HCT116 (cell line): ENCODE data around the gene RAD51C. TPM values are rescaled to one million over a fixed set of nuclear protein-coding genes. Genes with fewer than 3 reads are reported as not detected.

Experiments
- ATAC-seq: fragments of 200-7000 bp; cut with Tn5 transposase; 2 replicates; pipeline ENCODE4 v1.9.1; 2020; ENCODE audit warnings: mild to moderate bottlenecking, moderate library complexity
- BruUV-seq: library from RNA; stranded (reverse); fragments of 400-500 nt; replicated peaks from 2 replicates; lab custom pipeline; 2021; lab: Mats Ljungman, UMichigan
- CTCF ChIA-PET: fragments of 300-600 bp; sonication (Branson Sonifier 250); formaldehyde crosslinking; loops from one replicate; lab custom pipeline; 2021; ENCODE audit warnings: antibody characterized with exemption; lab: Charles Lee
- POLR2A ChIA-PET: fragments of 300-600, 350-600 bp; sonication (Branson Sonifier 250); formaldehyde crosslinking; loops from one replicate; lab custom pipeline; 2021; ENCODE audit warnings: antibody characterized with exemption; lab: Charles Lee
- RAD21 ChIA-PET, 2 experiments: fragments of 300-600 bp; sonication (Branson Sonifier 250); formaldehyde crosslinking; loops; one replicate each; lab custom pipeline; 2023; ENCODE audit warnings: low total read pairs in 2 of 2; ENCODE audit not compliant: uncharacterized antibody in 2 of 2, unreplicated experiment in 2 of 2, low non-redundant PET in 1 of 2; lab: Charles Lee
- DNase-seq: peaks from one replicate; pipeline ENCODE4 v3.0.0-alpha.2; 2010; ENCODE audit warnings: low read depth, low spot score
- H2AFZ ChIP-seq: fragments of 200-600 bp; shearing (Covaris generic), sonication (generic); 2 replicates; pipeline ENCODE4 v1.6.1; 2017; ENCODE audit warnings: low read depth, mixed run types, mixed read lengths, antibody characterized with exemption, low read length; ENCODE audit not compliant: poor library complexity, severe bottlenecking
- H3K27ac ChIP-seq: 2 replicates; pipeline ENCODE4 v1.5.1; 2012; ENCODE audit warnings: low read depth, low read length
- H3K27me3 ChIP-seq: fragments of 200-600 bp; sonication (generic); 2 replicates; pipeline ENCODE4 v1.6.1; 2016; ENCODE audit warnings: mixed run types, low read length, mixed read lengths; ENCODE audit not compliant: insufficient read depth
- H3K36me3 ChIP-seq, 2 experiments: fragments of 200-500 bp in 1 of 2; fragments of 200-600 bp in 1 of 2; sonication (Bioruptor generic) in 1 of 2; sonication (generic) in 1 of 2; 2 replicates each; pipeline versions ENCODE4 v1.5.1 to v1.6.1; 2014 to 2016; ENCODE audit warnings: low read length in 2 of 2, inconsistent platforms in 1 of 2, mixed read lengths in 1 of 2, mixed run types in 1 of 2; ENCODE audit not compliant: insufficient read depth in 2 of 2, control insufficient read depth in 1 of 2
- H3K4me1 ChIP-seq, 2 experiments: fragments of 200-600 bp in 1 of 2; sonication (generic) in 1 of 2; 2 replicates each; pipeline versions ENCODE4 v1.5.1 to v1.6.1; 2012 to 2017; ENCODE audit warnings: low read length in 2 of 2, inconsistent platforms in 1 of 2, mild to moderate bottlenecking in 1 of 2, mixed read lengths in 1 of 2, mixed run types in 1 of 2, moderate library complexity in 1 of 2; ENCODE audit not compliant: insufficient read depth in 2 of 2, control insufficient read depth in 1 of 2
- H3K4me2 ChIP-seq: fragments of 200-600 bp; sonication (generic); 2 replicates; pipeline ENCODE4 v1.6.1; 2017; ENCODE audit warnings: mixed run types, low read length, mixed read lengths
- H3K4me3 ChIP-seq, 2 experiments: fragments of 200-600 bp in 1 of 2; sonication (generic) in 1 of 2; replicated peaks in 1 of 2; 2 replicates each; pipeline ENCODE4 v1.5.1; 2011 to 2016; ENCODE audit warnings: low read length in 2 of 2, control low read depth in 1 of 2, low read depth in 1 of 2, mild to moderate bottlenecking in 1 of 2, mixed read lengths in 1 of 2, mixed run types in 1 of 2
- H3K79me2 ChIP-seq: fragments of 200-600 bp; sonication (generic); 2 replicates; pipeline ENCODE4 v1.6.1; 2017; ENCODE audit warnings: mild to moderate bottlenecking, mixed run types, low read length, moderate library complexity, mixed read lengths; ENCODE audit not compliant: insufficient read depth
- H3K9ac ChIP-seq: fragments of 200-600 bp; sonication (generic); 2 replicates; pipeline ENCODE4 v1.6.1; 2016; ENCODE audit warnings: low read length, mixed read lengths
- H3K9me2 ChIP-seq: fragments of 200-600 bp; sonication (generic), shearing (Covaris generic); 2 replicates; pipeline ENCODE4 v1.6.1; 2017; ENCODE audit warnings: mixed run types, mild to moderate bottlenecking, moderate library complexity; ENCODE audit not compliant: insufficient read depth
- H3K9me3 ChIP-seq, 2 experiments: fragments of 200-500 bp in 1 of 2; fragments of 200-600 bp in 1 of 2; sonication (Bioruptor generic) in 1 of 2; sonication (generic) in 1 of 2; 2 replicates each; pipeline ENCODE4 v1.6.1; 2014 to 2017; ENCODE audit warnings: low read length in 2 of 2, mixed read lengths in 2 of 2, inconsistent platforms in 1 of 2, low read depth in 1 of 2, mild to moderate bottlenecking in 1 of 2, mixed run types in 1 of 2, moderate library complexity in 1 of 2; ENCODE audit not compliant: control insufficient read depth in 1 of 2, insufficient read depth in 1 of 2
- H4K20me1 ChIP-seq: fragments of 200-600 bp; sonication (generic), shearing (Covaris generic); 2 replicates; pipeline ENCODE4 v1.6.1; 2017; ENCODE audit warnings: mixed run types, mild to moderate bottlenecking, moderate library complexity; ENCODE audit not compliant: insufficient read depth
- CBX3 ChIP-seq: IDR thresholded peaks from 2 replicates; pipeline ENCODE4 v1.6.1; 2012; ENCODE audit warnings: low read depth
- CEBPB ChIP-seq: IDR thresholded peaks from 2 replicates; pipeline ENCODE4 v1.6.1; 2012; ENCODE audit warnings: low read depth
- ELF1 ChIP-seq: IDR thresholded peaks from 2 replicates; pipeline ENCODE4 v1.6.1; 2012; ENCODE audit warnings: low read depth, borderline replicate concordance
- EZH2 ChIP-seq: fragments of 200-600 bp; sonication (generic); IDR thresholded peaks from 2 replicates; pipeline ENCODE4 v1.6.1; 2017; ENCODE audit warnings: antibody characterized with exemption, mixed run types
- EZH2phosphoT487 ChIP-seq: fragments of 200-600 bp; IDR thresholded peaks from 2 replicates; pipeline ENCODE4 v1.6.1; 2018; ENCODE audit warnings: antibody characterized with exemption, borderline replicate concordance
- FOSL1 ChIP-seq: IDR thresholded peaks from 2 replicates; pipeline ENCODE4 v1.6.1; 2012; ENCODE audit warnings: low read depth
- POLR2A ChIP-seq: IDR thresholded peaks from 2 replicates; pipeline ENCODE4 v1.7.0; 2011; ENCODE audit warnings: borderline replicate concordance; ENCODE audit not compliant: insufficient read depth, insufficient read length; ENCODE audit errors: extremely low read depth
- POLR2AphosphoS5 ChIP-seq: IDR thresholded peaks from 2 replicates; pipeline ENCODE4 v1.6.1; 2011; ENCODE audit warnings: mild to moderate bottlenecking, low read depth, low read length, moderate library complexity
- RAD21 ChIP-seq: IDR thresholded peaks from 2 replicates; pipeline ENCODE4 v1.6.1; 2012; ENCODE audit warnings: low read depth, mild to moderate bottlenecking
- SIN3A ChIP-seq: IDR thresholded peaks from 2 replicates; pipeline ENCODE4 v1.6.1; 2012; ENCODE audit warnings: low read depth
- SP1 ChIP-seq: IDR thresholded peaks from 2 replicates; pipeline ENCODE4 v1.6.1; 2012; ENCODE audit warnings: low read depth
- SRF ChIP-seq: IDR thresholded peaks from 2 replicates; pipeline ENCODE4 v1.6.1; 2012; ENCODE audit warnings: low read depth
- TCF7L2 ChIP-seq: IDR thresholded peaks from 2 replicates; pipeline ENCODE4 v1.7.0; 2011; ENCODE audit warnings: borderline replicate concordance, inconsistent platforms; ENCODE audit not compliant: insufficient read depth, insufficient read length; ENCODE audit errors: extremely low read depth
- YY1 ChIP-seq: IDR thresholded peaks from 2 replicates; pipeline ENCODE4 v1.6.1; 2011; ENCODE audit warnings: low read length, low read depth, moderate library complexity, mild to moderate bottlenecking; ENCODE audit not compliant: insufficient replicate concordance; ENCODE audit errors: extremely low read depth
- ZNF274 ChIP-seq: fragments of 200-500 bp; sonication (Bioruptor generic); IDR thresholded peaks from 2 replicates; pipeline ENCODE4 v1.6.1; 2014; ENCODE audit warnings: mild to moderate bottlenecking, low read depth, low read length, inconsistent platforms
- intact Hi-C: fragments of 100-400 bp; cut with micrococcal nuclease; formaldehyde crosslinking; loops from 2 replicates; pipeline ENCODE4 v1.10.0; 2022
- total RNA-seq: library from RNA; stranded (reverse); gene quantifications from one replicate; pipeline ENCODE4 v1.2.1, GENCODE V29; 2021; ENCODE audit not compliant: unreplicated experiment
- TF ChIP-seq, protein P1 (sequence below): IDR thresholded peaks from 2 replicates; pipeline ENCODE4 v1.6.1; 2012
- TF ChIP-seq, protein P2 (sequence below): IDR thresholded peaks from 2 replicates; pipeline ENCODE4 v1.6.1; 2011; ENCODE audit warnings: mild to moderate bottlenecking, low read length, moderate library complexity; ENCODE audit not compliant: insufficient replicate concordance; ENCODE audit errors: extremely low read depth
- TF ChIP-seq, protein P3 (sequence below): IDR thresholded peaks from 2 replicates; pipeline ENCODE4 v1.6.1; 2012
- TF ChIP-seq, protein P4 (sequence below), 3 experiments: fragments of 200-600 bp in 1 of 3; sonication (generic) in 1 of 3; IDR thresholded peaks in 2 of 3; conservative IDR thresholded peaks in 1 of 3; 2 replicates each; pipeline ENCODE4 v1.5.1; 2012 to 2017; ENCODE audit warnings: low read depth in 2 of 3, low read length in 2 of 3, antibody characterized with exemption in 1 of 3, borderline replicate concordance in 1 of 3, control low read depth in 1 of 3, mild to moderate bottlenecking in 1 of 3, mixed read lengths in 1 of 3, mixed run types in 1 of 3, moderate library complexity in 1 of 3; ENCODE audit not compliant: insufficient read depth in 1 of 3
- TF ChIP-seq, protein P5 (sequence below): IDR thresholded peaks from 2 replicates; pipeline ENCODE4 v1.6.1; 2012; ENCODE audit warnings: low read depth

The RAD51C gene
- total RNA-seq, 1 experiment from 2014 or later: 94.9 TPM

DNA sequence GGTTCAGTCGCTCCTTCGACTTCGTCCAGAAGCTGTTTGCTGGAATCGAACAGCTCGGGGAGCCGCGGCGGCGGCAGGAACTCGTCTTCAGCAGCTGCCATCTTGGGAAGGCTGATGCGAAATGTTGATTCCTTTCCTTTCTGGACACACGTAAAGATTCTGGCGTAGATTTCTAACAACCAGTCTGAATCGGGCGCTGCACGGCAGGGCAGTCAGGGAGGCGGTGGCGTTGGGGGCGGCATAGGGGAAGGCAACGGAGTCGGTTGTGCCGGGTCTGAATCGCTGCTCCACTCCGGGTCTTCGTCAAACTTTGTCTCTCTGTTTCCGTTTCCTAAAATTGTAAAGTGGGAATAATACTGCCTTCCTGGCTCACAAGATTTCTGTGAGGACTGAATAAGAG is 30.9 kb upstream of the RAD51C start:
- Histone ChIP-seq H3K4me1 (peaks cover 30 to 42% of the 10 kb centered on the region in 2 experiments), H3K79me2 (no peaks in the 10 kb centered on the region), H2AFZ (no peak overlapping the region), H3K36me3 (no peaks in the 10 kb centered on the region), H3K27ac (no peak overlapping the region), H3K9ac (no peak overlapping the region), H3K9me2 (no peaks in the 10 kb centered on the region), H3K4me3 (no peak overlapping the region), H4K20me1 (no peaks in the 10 kb centered on the region), H3K4me2 (no peak overlapping the region), H3K9me3 (no peaks in the 10 kb centered on the region; a peak in 1 of 4 replicates), H3K27me3 (no peaks in the 10 kb centered on the region)
- intact Hi-C loops: no loop called here
- TF ChIP-seq EZH2: no peak
- TF ChIP-seq ELF1: no peak
- TF ChIP-seq FOSL1: no peak
- TF ChIP-seq TCF7L2: no peak
- no peak for TF ChIP-seq EZH2phosphoT487
- no peak for TF ChIP-seq SIN3A
- TF ChIP-seq CEBPB: no peak
- TF ChIP-seq ZNF274: no peak
- TF ChIP-seq, protein P1, sequence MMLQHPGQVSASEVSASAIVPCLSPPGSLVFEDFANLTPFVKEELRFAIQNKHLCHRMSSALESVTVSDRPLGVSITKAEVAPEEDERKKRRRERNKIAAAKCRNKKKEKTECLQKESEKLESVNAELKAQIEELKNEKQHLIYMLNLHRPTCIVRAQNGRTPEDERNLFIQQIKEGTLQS: no peak
- TF ChIP-seq POLR2AphosphoS5: no peak
- TF ChIP-seq, protein P2, sequence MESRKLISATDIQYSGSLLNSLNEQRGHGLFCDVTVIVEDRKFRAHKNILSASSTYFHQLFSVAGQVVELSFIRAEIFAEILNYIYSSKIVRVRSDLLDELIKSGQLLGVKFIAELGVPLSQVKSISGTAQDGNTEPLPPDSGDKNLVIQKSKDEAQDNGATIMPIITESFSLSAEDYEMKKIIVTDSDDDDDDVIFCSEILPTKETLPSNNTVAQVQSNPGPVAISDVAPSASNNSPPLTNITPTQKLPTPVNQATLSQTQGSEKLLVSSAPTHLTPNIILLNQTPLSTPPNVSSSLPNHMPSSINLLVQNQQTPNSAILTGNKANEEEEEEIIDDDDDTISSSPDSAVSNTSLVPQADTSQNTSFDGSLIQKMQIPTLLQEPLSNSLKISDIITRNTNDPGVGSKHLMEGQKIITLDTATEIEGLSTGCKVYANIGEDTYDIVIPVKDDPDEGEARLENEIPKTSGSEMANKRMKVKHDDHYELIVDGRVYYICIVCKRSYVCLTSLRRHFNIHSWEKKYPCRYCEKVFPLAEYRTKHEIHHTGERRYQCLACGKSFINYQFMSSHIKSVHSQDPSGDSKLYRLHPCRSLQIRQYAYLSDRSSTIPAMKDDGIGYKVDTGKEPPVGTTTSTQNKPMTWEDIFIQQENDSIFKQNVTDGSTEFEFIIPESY: no peak
- TF ChIP-seq, protein P3, sequence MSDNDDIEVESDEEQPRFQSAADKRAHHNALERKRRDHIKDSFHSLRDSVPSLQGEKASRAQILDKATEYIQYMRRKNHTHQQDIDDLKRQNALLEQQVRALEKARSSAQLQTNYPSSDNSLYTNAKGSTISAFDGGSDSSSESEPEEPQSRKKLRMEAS: no peak
- TF ChIP-seq YY1: no peak
- TF ChIP-seq, protein P4, sequence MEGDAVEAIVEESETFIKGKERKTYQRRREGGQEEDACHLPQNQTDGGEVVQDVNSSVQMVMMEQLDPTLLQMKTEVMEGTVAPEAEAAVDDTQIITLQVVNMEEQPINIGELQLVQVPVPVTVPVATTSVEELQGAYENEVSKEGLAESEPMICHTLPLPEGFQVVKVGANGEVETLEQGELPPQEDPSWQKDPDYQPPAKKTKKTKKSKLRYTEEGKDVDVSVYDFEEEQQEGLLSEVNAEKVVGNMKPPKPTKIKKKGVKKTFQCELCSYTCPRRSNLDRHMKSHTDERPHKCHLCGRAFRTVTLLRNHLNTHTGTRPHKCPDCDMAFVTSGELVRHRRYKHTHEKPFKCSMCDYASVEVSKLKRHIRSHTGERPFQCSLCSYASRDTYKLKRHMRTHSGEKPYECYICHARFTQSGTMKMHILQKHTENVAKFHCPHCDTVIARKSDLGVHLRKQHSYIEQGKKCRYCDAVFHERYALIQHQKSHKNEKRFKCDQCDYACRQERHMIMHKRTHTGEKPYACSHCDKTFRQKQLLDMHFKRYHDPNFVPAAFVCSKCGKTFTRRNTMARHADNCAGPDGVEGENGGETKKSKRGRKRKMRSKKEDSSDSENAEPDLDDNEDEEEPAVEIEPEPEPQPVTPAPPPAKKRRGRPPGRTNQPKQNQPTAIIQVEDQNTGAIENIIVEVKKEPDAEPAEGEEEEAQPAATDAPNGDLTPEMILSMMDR (IDR thresholded peaks at IDR 0.05 in 2 of 3, conservative IDR thresholded peaks at IDR 0.05 in 1 of 3; ENCODE audit: borderline replicate concordance in 1 of 3, insufficient read depth in 1 of 3, low read depth in 2 of 3, low read length in 2 of 3): no peak
- no peak for TF ChIP-seq CBX3
- TF ChIP-seq, protein P5, sequence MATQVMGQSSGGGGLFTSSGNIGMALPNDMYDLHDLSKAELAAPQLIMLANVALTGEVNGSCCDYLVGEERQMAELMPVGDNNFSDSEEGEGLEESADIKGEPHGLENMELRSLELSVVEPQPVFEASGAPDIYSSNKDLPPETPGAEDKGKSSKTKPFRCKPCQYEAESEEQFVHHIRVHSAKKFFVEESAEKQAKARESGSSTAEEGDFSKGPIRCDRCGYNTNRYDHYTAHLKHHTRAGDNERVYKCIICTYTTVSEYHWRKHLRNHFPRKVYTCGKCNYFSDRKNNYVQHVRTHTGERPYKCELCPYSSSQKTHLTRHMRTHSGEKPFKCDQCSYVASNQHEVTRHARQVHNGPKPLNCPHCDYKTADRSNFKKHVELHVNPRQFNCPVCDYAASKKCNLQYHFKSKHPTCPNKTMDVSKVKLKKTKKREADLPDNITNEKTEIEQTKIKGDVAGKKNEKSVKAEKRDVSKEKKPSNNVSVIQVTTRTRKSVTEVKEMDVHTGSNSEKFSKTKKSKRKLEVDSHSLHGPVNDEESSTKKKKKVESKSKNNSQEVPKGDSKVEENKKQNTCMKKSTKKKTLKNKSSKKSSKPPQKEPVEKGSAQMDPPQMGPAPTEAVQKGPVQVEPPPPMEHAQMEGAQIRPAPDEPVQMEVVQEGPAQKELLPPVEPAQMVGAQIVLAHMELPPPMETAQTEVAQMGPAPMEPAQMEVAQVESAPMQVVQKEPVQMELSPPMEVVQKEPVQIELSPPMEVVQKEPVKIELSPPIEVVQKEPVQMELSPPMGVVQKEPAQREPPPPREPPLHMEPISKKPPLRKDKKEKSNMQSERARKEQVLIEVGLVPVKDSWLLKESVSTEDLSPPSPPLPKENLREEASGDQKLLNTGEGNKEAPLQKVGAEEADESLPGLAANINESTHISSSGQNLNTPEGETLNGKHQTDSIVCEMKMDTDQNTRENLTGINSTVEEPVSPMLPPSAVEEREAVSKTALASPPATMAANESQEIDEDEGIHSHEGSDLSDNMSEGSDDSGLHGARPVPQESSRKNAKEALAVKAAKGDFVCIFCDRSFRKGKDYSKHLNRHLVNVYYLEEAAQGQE: no peak
- no peak for TF ChIP-seq RAD21
- TF ChIP-seq SRF: no peak
- no peak for TF ChIP-seq SP1
- no peak for TF ChIP-seq POLR2A
- POLR2A ChIA-PET: interaction anchor here (3.9 to 8.6 kb wide), 2 partner anchors 16 to 29 kb away, joined by 83 to 338 read pairs; no protein-coding TSS in a partner anchor
- no TSS peak for BruUV-seq
- DNase-seq (no peak), ATAC-seq (no peak)
- CTCF ChIA-PET: interaction anchor here (0.6 kb wide), 1 partner anchor 30 kb away, joined by 3 read pairs; the partner anchor contains the start of gene TEX14
- RAD21 ChIA-PET: no interaction called here
